Cardiac muscle cell (in vitro differentiated cells and primary cell): ENCODE measurements around the gene VANGL1. TPM values are rescaled to one million over a fixed set of nuclear protein-coding genes. Genes with fewer than 3 reads are reported as not detected.

ENCODE experiments used
- DNase-seq, 2 donors: peaks; one replicate each; pipeline versions ENCODE4 v3.0.0 to v3.0.0-alpha.2; 2010 to 2017; ENCODE audit warnings: low read depth in 1 of 2, low spot score in 1 of 2
- H3K27ac ChIP-seq: fragments of 200-600 bp; sonication (generic); 2 replicates; pipeline ENCODE4 v1.5.1; 2016
- H3K27me3 ChIP-seq: fragments of 200-600 bp; sonication (generic); 2 replicates; pipeline ENCODE4 v1.6.0; 2016; ENCODE audit warnings: control low read depth
- H3K36me3 ChIP-seq: fragments of 200-600 bp; sonication (generic); 2 replicates; pipeline ENCODE4 v1.5.1; 2016; ENCODE audit warnings: control low read depth
- H3K4me1 ChIP-seq: fragments of 200-600 bp; sonication (generic); 2 replicates; pipeline ENCODE4 v1.8.1; 2017; ENCODE audit warnings: low read depth, mild to moderate bottlenecking, mixed run types
- H3K4me3 ChIP-seq: fragments of 200-600 bp; sonication (generic); 2 replicates; pipeline ENCODE4 v1.5.1; 2016; ENCODE audit warnings: mild to moderate bottlenecking
- H3K9me3 ChIP-seq: fragments of 200-600 bp; sonication (generic); 2 replicates; pipeline ENCODE4 v1.5.1; 2017; ENCODE audit warnings: low read depth, mild to moderate bottlenecking, control low read depth
- CTCF ChIP-seq: IDR thresholded peaks from 2 replicates; pipeline ENCODE4 v1.5.1; 2012; ENCODE audit warnings: low read depth, mild to moderate bottlenecking, low read length
- polyA plus RNA-seq: library from polyadenylated mRNA; unstranded; fragments of >200 nt; fragmentation: Nextera tagmentation; extraction: Ambion mirVana; gene quantifications from 2 replicates; pipeline ENCODE4 v1.2.1, GENCODE V29; 2016
- total RNA-seq: library from RNA; depleted of rRNA; stranded (reverse); fragments of >200 nt; gene quantifications from 2 replicates; pipeline ENCODE4 v1.2.3, GENCODE V29; 2016

The VANGL1 gene
- total and polyA plus RNA-seq, 2 experiments from 2014 or later: 10.5 to 10.9 TPM

- no peaks in the 10 kb centered on the region for H3K9me3 ChIP-seq
- H3K36me3 ChIP-seq: no peaks in the 10 kb centered on the region
- no peak overlapping the region for H3K27ac ChIP-seq
- H3K4me1 ChIP-seq: no peaks in the 10 kb centered on the region
- no peak overlapping the region for H3K4me3 ChIP-seq
- peak in 1 of 2 donors; percentile 25 for DNase-seq
- TF ChIP-seq CTCF: no peak
- H3K27me3 ChIP-seq: no peaks in the 10 kb centered on the region
These were observed 83.8 kb downstream of the VANGL1 start for GRCh38 chr1:115725600-115725999.

- Histone ChIP-seq H3K4me3 (no peak overlapping the region), H3K27ac (no peak overlapping the region), H3K9me3 (no peaks in the 10 kb centered on the region), H3K27me3 (no peaks in the 10 kb centered on the region), H3K4me1 (no peaks in the 10 kb centered on the region), H3K36me3 (no peaks in the 10 kb centered on the region)
- DNase-seq: no peak
- TF ChIP-seq CTCF: no peak
These were observed 84.4 kb downstream of the VANGL1 start for GRCh38 chr1:115726161-115726560.

- no peaks in the 10 kb centered on the region for H3K36me3 ChIP-seq
- H3K9me3 ChIP-seq: no peaks in the 10 kb centered on the region
- no peak for TF ChIP-seq CTCF
These were observed 84.8 kb downstream of the VANGL1 start for GRCh38 chr1:115726570-115726969.

GRCh38 chr1:115727706-115728249 is 86.0 kb downstream of the VANGL1 start:
- Histone ChIP-seq H3K4me3 (no peak overlapping the region), H3K9me3 (no peaks in the 10 kb centered on the region), H3K4me1 (no peaks in the 10 kb centered on the region), H3K27me3 (no peaks in the 10 kb centered on the region), H3K36me3 (no peaks in the 10 kb centered on the region), H3K27ac (no peak overlapping the region)
- DNase-seq: peak in 1 of 2 donors; percentile 98
- no peak for TF ChIP-seq CTCF

More at GRCh38 chr1:115726570-115726969, 84.8 kb downstream of the VANGL1 start:
- H3K4me3 ChIP-seq: no peak overlapping the region
- no peaks in the 10 kb centered on the region for H3K4me1 ChIP-seq
- no peak overlapping the region for H3K27ac ChIP-seq
- no peaks in the 10 kb centered on the region for H3K27me3 ChIP-seq
- DNase-seq: no peak

GRCh38 chr1:115728341-115728740 is 86.6 kb downstream of the VANGL1 start:
- Histone ChIP-seq H3K4me3 (no peak overlapping the region), H3K36me3 (no peaks in the 10 kb centered on the region), H3K4me1 (no peaks in the 10 kb centered on the region), H3K27me3 (no peaks in the 10 kb centered on the region), H3K9me3 (no peaks in the 10 kb centered on the region), H3K27ac (no peak overlapping the region)
- DNase-seq: no peak
- no peak for TF ChIP-seq CTCF
